Activated CD8-positive, alpha-beta T cell treated with anti-CD3 and anti-CD28 coated beads for 36 hours (primary cell): ENCODE data around the gene SFSWAP. TPM values are rescaled to one million over a fixed set of nuclear protein-coding genes. Genes with fewer than 3 reads are reported as not detected.

Experiments
- ATAC-seq: fragments of 200-7000 bp; cut with Tn5 transposase; one replicate; pipeline ENCODE4 v1.10.0; 2021; ENCODE audit warnings: mild to moderate bottlenecking, moderate library complexity
- CTCF ChIA-PET: fragments of 350-600 bp; sonication (Branson Sonifier 250); formaldehyde crosslinking; loops from one replicate; lab custom pipeline; 2021; ENCODE audit warnings: antibody characterized with exemption; lab: Charles Lee
- POLR2A ChIA-PET: fragments of 350-600 bp; sonication (Branson Sonifier 250); formaldehyde crosslinking; loops from one replicate; lab custom pipeline; 2021; ENCODE audit warnings: antibody characterized with exemption; lab: Charles Lee
- DNase-seq: peaks from one replicate; pipeline ENCODE4 v3.0.0-alpha.2; 2020
- H3K27ac Mint-ChIP-seq: one replicate; pipeline ENCODE4 v1.8.0; 2021; ENCODE audit warnings: mild to moderate bottlenecking, mixed read lengths
- H3K27me3 Mint-ChIP-seq: one replicate; pipeline ENCODE4 v1.8.0; 2021; ENCODE audit warnings: mixed read lengths
- H3K36me3 Mint-ChIP-seq: one replicate; pipeline ENCODE4 v1.8.0; 2021; ENCODE audit warnings: low read depth, mixed read lengths
- H3K4me1 Mint-ChIP-seq: one replicate; pipeline ENCODE4 v1.8.0; 2021; ENCODE audit warnings: low read depth, mixed read lengths
- H3K4me3 Mint-ChIP-seq: one replicate; pipeline ENCODE4 v1.8.0; 2021; ENCODE audit warnings: mild to moderate bottlenecking, moderate library complexity, mixed read lengths
- H3K9me3 Mint-ChIP-seq: one replicate; pipeline ENCODE4 v1.8.0; 2021; ENCODE audit warnings: mixed read lengths
- intact Hi-C: fragments of 100-400 bp; cut with micrococcal nuclease; formaldehyde crosslinking; loops from one replicate; pipeline ENCODE4 v1.10.0; 2022
- total RNA-seq, 2 experiments: library from RNA; stranded (reverse); gene quantifications; one replicate each; pipeline ENCODE4 v1.2.3, GENCODE V29; 2021
- TF ChIP-seq, protein P1 (sequence below): fragments of 200-600 bp; IDR thresholded peaks from one replicate; pipeline ENCODE4 v1.8.0; 2022; ENCODE audit warnings: antibody characterized with exemption, mild to moderate bottlenecking

The SFSWAP gene
- total RNA-seq, 2 experiments from 2014 or later = 47.6 to 49.3 TPM

DNA sequence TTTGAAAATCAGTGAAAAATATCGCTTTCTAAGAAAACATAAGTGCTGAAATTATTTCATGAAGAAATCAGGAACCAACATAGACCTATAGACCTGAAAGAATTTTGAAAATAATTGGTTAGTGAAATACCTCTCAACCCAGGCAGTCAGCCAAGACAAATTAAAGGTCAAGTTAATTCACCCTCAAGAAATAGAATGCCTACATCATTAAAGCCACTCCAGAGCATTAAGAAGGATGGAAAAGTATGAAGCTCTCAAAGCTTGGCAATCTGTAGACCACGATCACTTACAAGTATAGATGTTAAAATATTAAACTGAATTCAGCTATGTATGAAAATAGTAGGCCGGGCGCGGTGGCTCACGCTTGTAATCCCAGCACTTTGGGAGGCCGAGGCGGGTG lies 48.3 kb downstream of the SFSWAP start:
- intact Hi-C loops = no loop called here
- no peak for ATAC-seq
- CTCF ChIA-PET = no interaction called here
- Mint-ChIP-seq H3K27ac (no peak overlapping the region), H3K9me3 (no peaks in the 10 kb centered on the region), H3K4me3 (no peak overlapping the region), H3K4me1 (no peaks in the 10 kb centered on the region), H3K36me3 (peaks cover 47% of the 10 kb centered on the region), H3K27me3 (no peaks in the 10 kb centered on the region)
- DNase-seq = no peak
- TF ChIP-seq, protein P1, sequence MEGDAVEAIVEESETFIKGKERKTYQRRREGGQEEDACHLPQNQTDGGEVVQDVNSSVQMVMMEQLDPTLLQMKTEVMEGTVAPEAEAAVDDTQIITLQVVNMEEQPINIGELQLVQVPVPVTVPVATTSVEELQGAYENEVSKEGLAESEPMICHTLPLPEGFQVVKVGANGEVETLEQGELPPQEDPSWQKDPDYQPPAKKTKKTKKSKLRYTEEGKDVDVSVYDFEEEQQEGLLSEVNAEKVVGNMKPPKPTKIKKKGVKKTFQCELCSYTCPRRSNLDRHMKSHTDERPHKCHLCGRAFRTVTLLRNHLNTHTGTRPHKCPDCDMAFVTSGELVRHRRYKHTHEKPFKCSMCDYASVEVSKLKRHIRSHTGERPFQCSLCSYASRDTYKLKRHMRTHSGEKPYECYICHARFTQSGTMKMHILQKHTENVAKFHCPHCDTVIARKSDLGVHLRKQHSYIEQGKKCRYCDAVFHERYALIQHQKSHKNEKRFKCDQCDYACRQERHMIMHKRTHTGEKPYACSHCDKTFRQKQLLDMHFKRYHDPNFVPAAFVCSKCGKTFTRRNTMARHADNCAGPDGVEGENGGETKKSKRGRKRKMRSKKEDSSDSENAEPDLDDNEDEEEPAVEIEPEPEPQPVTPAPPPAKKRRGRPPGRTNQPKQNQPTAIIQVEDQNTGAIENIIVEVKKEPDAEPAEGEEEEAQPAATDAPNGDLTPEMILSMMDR = no peak
- POLR2A ChIA-PET = interaction anchor here (0.6 to 0.7 kb wide), 2 partner anchors 16 to 35 kb away, joined by 3 read pairs; no protein-coding TSS in a partner anchor

- H3K27me3 Mint-ChIP-seq = no peaks in the 10 kb centered on the region
- ATAC-seq = no peak
Observed at GRCh38 chr12:131761638-131762037, 50.7 kb downstream of the SFSWAP start.

DNA sequence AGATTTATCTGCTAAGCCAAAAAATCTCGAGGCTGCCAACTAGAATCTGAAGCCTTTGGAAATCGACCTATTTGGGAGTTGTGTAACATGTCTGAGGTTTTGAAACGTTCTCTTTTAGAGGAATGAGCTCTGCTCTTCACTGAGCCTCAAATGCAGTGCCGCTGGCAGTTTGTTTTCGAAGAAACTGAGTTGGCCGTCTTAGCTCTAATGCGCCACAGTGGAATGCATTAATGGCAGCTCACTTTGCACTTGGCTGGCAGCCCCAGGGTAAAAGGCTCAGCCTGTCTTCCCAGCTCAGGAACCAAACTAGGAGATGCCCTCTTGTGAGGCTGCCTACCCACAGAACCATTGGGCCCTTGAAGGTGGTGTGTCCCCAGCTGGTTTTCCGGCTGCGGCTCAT lies 53.8 kb downstream of the SFSWAP start:
- ATAC-seq (no peak), DNase-seq (no peak)
- ChIA-PET POLR2A (interaction anchor here (0.8 kb wide), 1 partner anchor 117 kb away, joined by 3 read pairs; no protein-coding TSS in a partner anchor), CTCF (interaction anchor here (0.7 kb wide), 1 partner anchor 10 kb away, joined by 6 read pairs; no protein-coding TSS in a partner anchor)
- Mint-ChIP-seq H3K9me3 (no peaks in the 10 kb centered on the region), H3K27me3 (no peaks in the 10 kb centered on the region), H3K27ac (no peak overlapping the region), H3K4me1 (no peaks in the 10 kb centered on the region), H3K4me3 (no peak overlapping the region), H3K36me3 (peaks cover 43% of the 10 kb centered on the region)
- TF ChIP-seq, protein P1 = no peak
- intact Hi-C loops = no loop called here

More at GRCh38 chr12:131761638-131762037, 50.7 kb downstream of the SFSWAP start:
- ChIA-PET CTCF (interaction anchor here (1.4 kb wide), 1 partner anchor 8 kb away, joined by 3 read pairs; no protein-coding TSS in a partner anchor), POLR2A (interaction anchor here (1.0 kb wide), 1 partner anchor 15 kb away, joined by 3 read pairs; no protein-coding TSS in a partner anchor)
- Mint-ChIP-seq H3K36me3 (peaks cover 43% of the 10 kb centered on the region), H3K4me3 (no peak overlapping the region), H3K9me3 (no peaks in the 10 kb centered on the region), H3K4me1 (no peaks in the 10 kb centered on the region), H3K27ac (no peak overlapping the region)
- TF ChIP-seq, protein P1 = no peak
- no peak for DNase-seq
- intact Hi-C loops = no loop called here

DNA sequence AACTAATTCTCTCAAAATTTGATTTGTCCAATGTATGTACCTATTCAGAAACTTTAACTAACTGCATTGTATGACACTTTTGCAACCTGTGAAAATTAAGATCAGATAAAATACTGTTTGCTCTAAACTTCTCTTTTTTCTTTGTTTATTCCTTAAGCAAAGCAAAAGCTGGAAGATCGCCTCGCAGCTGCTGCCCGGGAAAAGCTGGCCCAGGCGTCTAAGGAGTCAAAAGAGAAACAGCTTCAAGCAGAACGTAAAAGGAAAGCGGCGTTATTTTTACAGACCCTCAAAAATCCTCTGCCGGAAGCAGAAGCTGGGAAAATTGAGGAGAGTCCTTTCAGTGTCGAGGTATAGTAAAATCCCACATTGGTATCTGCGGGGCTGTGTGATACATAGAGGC lies 55.1 kb downstream of the SFSWAP start:
- no peak overlapping the region for H3K27ac Mint-ChIP-seq
- no peaks in the 10 kb centered on the region for H3K9me3 Mint-ChIP-seq
- no peak for ATAC-seq
- ChIA-PET CTCF (interaction anchor here (1.2 kb wide), 1 partner anchor 11 kb away, joined by 5 read pairs; no protein-coding TSS in a partner anchor), POLR2A (interaction anchor here (0.7 kb wide), 1 partner anchor 20 kb away, joined by 3 read pairs; no protein-coding TSS in a partner anchor)
- no peak overlapping the region for H3K4me3 Mint-ChIP-seq
- H3K4me1 Mint-ChIP-seq = no peaks in the 10 kb centered on the region
- no peaks in the 10 kb centered on the region for H3K27me3 Mint-ChIP-seq
- DNase-seq = no peak
- intact Hi-C loops = no loop called here
- TF ChIP-seq, protein P1 = no peak
- H3K36me3 Mint-ChIP-seq = peaks cover 45% of the 10 kb centered on the region

DNA sequence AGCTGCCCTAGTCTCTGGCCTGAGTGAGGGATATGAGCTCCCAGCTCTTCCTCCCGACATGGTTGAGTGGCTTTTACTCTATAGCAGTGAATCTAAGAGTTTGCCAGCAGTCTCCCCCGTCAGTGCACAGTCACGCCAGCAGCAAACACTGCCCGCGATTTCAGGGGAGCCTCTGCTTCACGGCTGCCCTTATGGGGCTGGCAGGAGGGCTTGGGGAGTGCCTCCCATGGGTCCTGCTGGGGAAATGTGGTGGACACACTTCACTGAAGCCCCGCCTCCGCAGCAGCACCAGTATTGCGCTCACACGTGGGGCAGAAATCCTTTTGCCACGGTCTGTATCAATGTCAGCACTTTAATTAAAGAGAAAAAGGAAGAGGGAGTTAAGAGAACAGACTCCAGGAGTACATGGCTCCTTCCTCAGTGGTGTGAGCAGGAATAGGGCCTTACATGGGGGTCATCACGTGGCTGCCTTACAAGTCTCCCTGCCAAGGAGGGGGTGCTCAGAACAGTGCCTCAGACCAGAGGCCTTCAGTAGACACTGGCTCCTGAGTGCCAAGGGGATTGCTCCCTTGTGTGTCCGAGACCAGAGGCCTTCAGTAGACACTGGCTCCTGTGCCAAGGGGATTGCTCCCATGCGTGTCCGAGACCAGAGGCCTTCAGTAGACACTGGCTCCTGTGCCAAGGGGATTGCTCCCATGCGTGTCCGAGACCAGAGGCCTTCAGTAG lies 55.7 kb downstream of the SFSWAP start:
- Mint-ChIP-seq H3K9me3 (no peaks in the 10 kb centered on the region), H3K36me3 (peaks cover 44% of the 10 kb centered on the region), H3K27me3 (no peaks in the 10 kb centered on the region), H3K27ac (no peak overlapping the region), H3K4me1 (no peaks in the 10 kb centered on the region), H3K4me3 (no peak overlapping the region)
- TF ChIP-seq, protein P1 = no peak
- intact Hi-C loops = no loop called here
- ChIA-PET POLR2A (no interaction called here), CTCF (interaction anchor here (1.2 kb wide), 1 partner anchor 11 kb away, joined by 5 read pairs; no protein-coding TSS in a partner anchor)
- DNase-seq (no peak), ATAC-seq (no peak)
